H9 (cell line): ENCODE results near the gene CLCN5. TPM values are rescaled to one million over a fixed set of nuclear protein-coding genes. Genes with fewer than 3 reads are reported as not detected.

Experiments used
- DNase-seq: peaks from one replicate; pipeline ENCODE4 v3.0.0-alpha.2; 2017
- H2AFZ ChIP-seq: one replicate; pipeline ENCODE4 v1.6.1; 2013; ENCODE audit warnings: mild to moderate bottlenecking, low read length, control low read depth, moderate library complexity
- H2AK5ac ChIP-seq: 2 replicates; pipeline ENCODE4 v1.6.1; 2013; ENCODE audit warnings: low read length, control low read depth, mixed read lengths; ENCODE audit not compliant: insufficient read length
- H2BK120ac ChIP-seq: one replicate; pipeline ENCODE4 v1.6.1; 2013; ENCODE audit warnings: low read depth, mild to moderate bottlenecking, low read length, control low read depth, inconsistent platforms; ENCODE audit not compliant: poor library complexity, severe bottlenecking
- H2BK12ac ChIP-seq: 2 replicates; pipeline ENCODE4 v1.6.1; 2013; ENCODE audit warnings: low read length, control low read depth, mixed read lengths, low read depth; ENCODE audit not compliant: insufficient read length
- H2BK15ac ChIP-seq: 2 replicates; pipeline ENCODE4 v1.6.1; 2013; ENCODE audit warnings: low read depth, low read length, control low read depth
- H2BK20ac ChIP-seq: one replicate; pipeline ENCODE4 v1.6.1; 2013; ENCODE audit warnings: low read depth, mild to moderate bottlenecking, low read length, control low read depth, inconsistent platforms; ENCODE audit not compliant: poor library complexity, severe bottlenecking
- H2BK5ac ChIP-seq: 2 replicates; pipeline ENCODE4 v1.6.1; 2013; ENCODE audit warnings: low read length, control low read depth, mixed read lengths; ENCODE audit not compliant: insufficient read length
- H3K14ac ChIP-seq: 2 replicates; pipeline ENCODE4 v1.6.1; 2013; ENCODE audit warnings: low read length, control low read depth; ENCODE audit not compliant: insufficient read depth
- H3K18ac ChIP-seq: 2 replicates; pipeline ENCODE4 v1.6.1; 2013; ENCODE audit warnings: low read depth, mild to moderate bottlenecking, mixed read lengths, low read length, control low read depth; ENCODE audit not compliant: insufficient read length
- H3K23ac ChIP-seq: 2 replicates; pipeline ENCODE4 v1.6.1; 2013; ENCODE audit warnings: low read length, control low read depth, mixed read lengths, low read depth; ENCODE audit not compliant: insufficient read length
- H3K23me2 ChIP-seq: 2 replicates; pipeline ENCODE4 v1.6.1; 2013; ENCODE audit warnings: low read depth, mild to moderate bottlenecking, mixed read lengths, low read length, control low read depth; ENCODE audit not compliant: insufficient read length, poor library complexity, severe bottlenecking
- H3K27ac ChIP-seq: 2 replicates; pipeline ENCODE4 v1.5.1; 2013; ENCODE audit warnings: low read length, control low read depth, mixed read lengths, low read depth; ENCODE audit not compliant: insufficient read length
- H3K27me3 ChIP-seq: 2 replicates; pipeline ENCODE4 v1.6.1; 2013; ENCODE audit warnings: low read length, control low read depth, inconsistent platforms; ENCODE audit not compliant: insufficient read depth
- H3K4ac ChIP-seq: 2 replicates; pipeline ENCODE4 v1.6.1; 2013; ENCODE audit warnings: low read depth, mild to moderate bottlenecking, control low read depth, inconsistent platforms, low read length, moderate library complexity
- H3K4me1 ChIP-seq: 2 replicates; pipeline ENCODE4 v1.6.1; 2013; ENCODE audit warnings: low read length, control low read depth, inconsistent platforms; ENCODE audit not compliant: insufficient read depth
- H3K4me2 ChIP-seq: 2 replicates; pipeline ENCODE4 v1.6.1; 2013; ENCODE audit warnings: low read length, control low read depth, mixed read lengths; ENCODE audit not compliant: insufficient read length, insufficient read depth
- H3K56ac ChIP-seq: 2 replicates; pipeline ENCODE4 v1.6.1; 2013; ENCODE audit warnings: low read depth, mild to moderate bottlenecking, mixed read lengths, low read length, control low read depth; ENCODE audit not compliant: insufficient read length
- H3K79me1 ChIP-seq: 2 replicates; pipeline ENCODE4 v1.6.1; 2013; ENCODE audit warnings: low read depth, mild to moderate bottlenecking, moderate library complexity, low read length, control low read depth, inconsistent platforms; ENCODE audit not compliant: insufficient read depth, poor library complexity, severe bottlenecking
- H3K79me2 ChIP-seq: 2 replicates; pipeline ENCODE4 v1.6.1; 2013; ENCODE audit warnings: low read length, control low read depth, inconsistent platforms; ENCODE audit not compliant: insufficient read depth
- H3K9ac ChIP-seq: 2 replicates; pipeline ENCODE4 v1.6.1; 2013; ENCODE audit warnings: low read length, control low read depth, mixed read lengths; ENCODE audit not compliant: insufficient read length; ENCODE audit errors: extremely low read depth
- H3K9me3 ChIP-seq: one replicate; pipeline ENCODE4 v1.6.1; 2013; ENCODE audit warnings: low read depth, low read length, inconsistent platforms; ENCODE audit not compliant: control insufficient read depth
- H3T11ph ChIP-seq: one replicate; pipeline ENCODE4 v1.6.1; 2013; ENCODE audit warnings: mild to moderate bottlenecking, low read length, control low read depth, inconsistent platforms
- H4K20me1 ChIP-seq: one replicate; pipeline ENCODE4 v1.6.1; 2013; ENCODE audit not compliant: control insufficient read depth, insufficient read length, insufficient read depth
- H4K5ac ChIP-seq: 2 replicates; pipeline ENCODE4 v1.6.1; 2013; ENCODE audit warnings: low read depth, mild to moderate bottlenecking, mixed read lengths, low read length, control low read depth; ENCODE audit not compliant: insufficient read length
- H4K8ac ChIP-seq: replicated peaks from 2 replicates; pipeline ENCODE4 v1.6.1; 2013; ENCODE audit warnings: low read length, control low read depth, mixed read lengths, low read depth; ENCODE audit not compliant: insufficient read length
- H4K91ac ChIP-seq: 2 replicates; pipeline ENCODE4 v1.6.1; 2013; ENCODE audit warnings: low read depth, mild to moderate bottlenecking, moderate library complexity, mixed read lengths, low read length, control low read depth; ENCODE audit not compliant: insufficient read length
- H3K27ac Mint-ChIP-seq, 3 experiments: 2 replicates in 2 of 3; 3 replicates in 1 of 3; pipeline ENCODE4 v1.8.0; 2020 to 2021; ENCODE audit warnings: mixed read lengths in 3 of 3, mild to moderate bottlenecking in 1 of 3, moderate library complexity in 1 of 3
- H3K27me3 Mint-ChIP-seq: 2 replicates; pipeline ENCODE4 v1.8.0; 2021; ENCODE audit warnings: low read depth, mild to moderate bottlenecking, moderate library complexity, mixed read lengths
- H3K36me3 Mint-ChIP-seq, 3 experiments: 2 replicates in 2 of 3; 3 replicates in 1 of 3; pipeline ENCODE4 v1.8.0; 2020 to 2021; ENCODE audit warnings: low read depth in 3 of 3, mixed read lengths in 3 of 3; ENCODE audit not compliant: insufficient read depth in 1 of 3
- H3K4me1 Mint-ChIP-seq, 2 experiments: 2 replicates each; pipeline ENCODE4 v1.8.0; 2020; ENCODE audit warnings: mixed read lengths in 2 of 2
- H3K4me3 Mint-ChIP-seq, 2 experiments: 2 replicates in 1 of 2; 3 replicates in 1 of 2; pipeline ENCODE4 v1.8.0; 2020 to 2021; ENCODE audit warnings: mild to moderate bottlenecking in 2 of 2, mixed read lengths in 2 of 2, moderate library complexity in 1 of 2
- H3K9me3 Mint-ChIP-seq, 2 experiments: 2 replicates in 1 of 2; 3 replicates in 1 of 2; pipeline ENCODE4 v1.8.0; 2020; ENCODE audit warnings: mild to moderate bottlenecking in 2 of 2, mixed read lengths in 2 of 2, moderate library complexity in 1 of 2
- CTCF ChIP-seq: fragments of 200-600 bp; sonication (generic); conservative IDR thresholded peaks from 3 replicates; pipeline ENCODE4 v1.8.0; 2021; ENCODE audit warnings: antibody characterized with exemption, mild to moderate bottlenecking
- WGBS: extraction: QIAGEN DNeasy Blood & Tissue Kit; methylation state at CpG from one replicate; pipeline ENCODE4 v1.1.7; 2013; ENCODE audit warnings: missing lambda C conversion rate, low lambda C conversion rate, mixed read lengths; ENCODE audit not compliant: insufficient read length; ENCODE audit errors: extremely low coverage; 5-methylcytosine and 5-hydroxymethylcytosine counted together
- total RNA-seq: library from RNA; stranded (reverse); gene quantifications from 2 replicates; pipeline ENCODE4 v1.2.1, GENCODE V29; 2021

CLCN5 gene
- total RNA-seq, 1 experiment from 2014 or later: 5.9 TPM

- H3K4me2 ChIP-seq: no peak overlapping the region
- H3K23ac ChIP-seq: no peak overlapping the region
- H3K56ac ChIP-seq: no peak overlapping the region
- H3K9me3 ChIP-seq: no peaks in the 10 kb centered on the region
- no peak overlapping the region for H2AFZ ChIP-seq
- peak; percentile 34 for DNase-seq
- H2AK5ac ChIP-seq: no peak overlapping the region
- H2BK20ac ChIP-seq: no peak overlapping the region
- no peak overlapping the region for H4K8ac ChIP-seq
- no peak overlapping the region for H3T11ph ChIP-seq
- no peaks in the 10 kb centered on the region for H3K79me2 ChIP-seq
- no peak overlapping the region for H3K18ac ChIP-seq
- Mint-ChIP-seq H3K36me3 (peaks cover 0 to 9% (median 9%) of the 10 kb centered on the region in 3 experiments; a peak in 5 of 7 replicates), H3K27ac (no peak overlapping the region), H3K9me3 (peaks cover 58 to 74% of the 10 kb centered on the region in 2 experiments), H3K27me3 (no peaks in the 10 kb centered on the region), H3K4me1 (no peaks in the 10 kb centered on the region), H3K4me3 (no peak overlapping the region)
- H3K9ac ChIP-seq: no peak overlapping the region
- H4K20me1 ChIP-seq: no peaks in the 10 kb centered on the region
- H2BK120ac ChIP-seq: no peak overlapping the region
- TF ChIP-seq CTCF: peak; percentile 61; the same call in 2 of the 3 replicates
- H4K5ac ChIP-seq: no peak overlapping the region
- no peak overlapping the region for H3K4ac ChIP-seq
- H2BK15ac ChIP-seq: no peak overlapping the region
- no peak overlapping the region for H3K27ac ChIP-seq
- WGBS: no CpG with 5 or more reads among the region's 3 CpGs
- H4K91ac ChIP-seq: no peak overlapping the region
- no peak overlapping the region for H2BK5ac ChIP-seq
- H3K23me2 ChIP-seq: no peaks in the 10 kb centered on the region
- H2BK12ac ChIP-seq: no peak overlapping the region
- H3K14ac ChIP-seq: no peak overlapping the region
- H3K4me1 ChIP-seq: no peaks in the 10 kb centered on the region
- no peaks in the 10 kb centered on the region for H3K79me1 ChIP-seq
- H3K27me3 ChIP-seq: no peaks in the 10 kb centered on the region
Measured at GRCh38 chrX:50081282-50081889, 159.0 kb downstream of the CLCN5 start.
